ENCODE data around the gene ADGRB3. TPM values are rescaled to one million over a fixed set of nuclear protein-coding genes. Genes with fewer than 3 reads are reported as not detected.

ADGRB3 gene
- total RNA-seq, 4 donors from 2014 or later = 5.3 to 15.6 (median 7.6) TPM

- intact Hi-C loops (cut with DNase I; ENCODE audit: low total_unique reads) = no loop called here
- DNase-seq = no peak
- H3K4me3 ChIP-seq = no peak overlapping the region
- H3K27me3 ChIP-seq = no peaks in the 10 kb centered on the region
- H3K36me3 ChIP-seq = no peaks in the 10 kb centered on the region
- no peaks in the 10 kb centered on the region for H3K9me3 ChIP-seq
- no peak for TF ChIP-seq CTCF (IDR thresholded peaks at IDR 0.05)
- no peak for TF ChIP-seq POLR2A (IDR thresholded peaks at IDR 0.05)
- H3K4me1 ChIP-seq = no peaks in the 10 kb centered on the region
- no peak overlapping the region for H3K27ac ChIP-seq
Observed at GRCh38 chr6:69308584-69308983, 673.5 kb downstream of the ADGRB3 start.

- H3K4me1 ChIP-seq = no peaks in the 10 kb centered on the region
Observed at GRCh38 chr6:69311888-69312287, 676.8 kb downstream of the ADGRB3 start.

GRCh38 chr6:69314001-69314400 lies 678.9 kb downstream of the ADGRB3 start:
- H3K27ac ChIP-seq = no peak overlapping the region
- no peak overlapping the region for H3K4me3 ChIP-seq
- DNase-seq = no peak
- no peaks in the 10 kb centered on the region for H3K27me3 ChIP-seq
- no peak for TF ChIP-seq POLR2A (IDR thresholded peaks at IDR 0.05)
- TF ChIP-seq CTCF (IDR thresholded peaks at IDR 0.05) = no peak
- no peaks in the 10 kb centered on the region for H3K9me3 ChIP-seq
- H3K4me1 ChIP-seq = no peaks in the 10 kb centered on the region
- intact Hi-C loops (cut with DNase I; ENCODE audit: low total_unique reads) = no loop called here
- H3K36me3 ChIP-seq = no peaks in the 10 kb centered on the region

More at GRCh38 chr6:69311888-69312287, 676.8 kb downstream of the ADGRB3 start:
- H3K4me3 ChIP-seq = no peak overlapping the region
- H3K9me3 ChIP-seq = no peaks in the 10 kb centered on the region
- H3K36me3 ChIP-seq = no peaks in the 10 kb centered on the region
- DNase-seq = no peak
- no peak overlapping the region for H3K27ac ChIP-seq
- H3K27me3 ChIP-seq = no peaks in the 10 kb centered on the region
- intact Hi-C loops (cut with DNase I; ENCODE audit: low total_unique reads) = no loop called here
- TF ChIP-seq POLR2A (IDR thresholded peaks at IDR 0.05) (no peak), CTCF (IDR thresholded peaks at IDR 0.05) (no peak)

GRCh38 chr6:69314531-69314930 lies 679.4 kb downstream of the ADGRB3 start:
- Histone ChIP-seq H3K9me3 (no peaks in the 10 kb centered on the region), H3K4me1 (no peaks in the 10 kb centered on the region), H3K27me3 (no peaks in the 10 kb centered on the region), H3K27ac (no peak overlapping the region), H3K36me3 (peaks cover 0 to 3% of the 10 kb centered on the region in 2 donors), H3K4me3 (no peak overlapping the region)
- intact Hi-C loops (cut with DNase I; ENCODE audit: low total_unique reads) = no loop called here
- no peak for DNase-seq
- TF ChIP-seq POLR2A (IDR thresholded peaks at IDR 0.05) (no peak), CTCF (IDR thresholded peaks at IDR 0.05) (no peak)

GRCh38 chr6:69331886-69332285 lies 696.8 kb downstream of the ADGRB3 start:
- no peaks in the 10 kb centered on the region for H3K9me3 ChIP-seq
- DNase-seq = no peak
- no peak overlapping the region for H3K4me3 ChIP-seq
- no peak overlapping the region for H3K27ac ChIP-seq
- no peaks in the 10 kb centered on the region for H3K27me3 ChIP-seq
- TF ChIP-seq POLR2A (IDR thresholded peaks at IDR 0.05) (no peak), CTCF (IDR thresholded peaks at IDR 0.05) (no peak)
- H3K4me1 ChIP-seq = no peaks in the 10 kb centered on the region
- H3K36me3 ChIP-seq = no peaks in the 10 kb centered on the region
- intact Hi-C loops (cut with DNase I; ENCODE audit: low total_unique reads) = no loop called here
